H9 (cell line): ENCODE data around the gene NUBP1. TPM values are rescaled to one million over a fixed set of nuclear protein-coding genes. Genes with fewer than 3 reads are reported as not detected.

Source experiments
- DNase-seq: peaks from one replicate; pipeline ENCODE4 v3.0.0-alpha.2; 2017
- H2AFZ ChIP-seq: one replicate; pipeline ENCODE4 v1.6.1; 2013; ENCODE audit warnings: mild to moderate bottlenecking, low read length, control low read depth, moderate library complexity
- H2AK5ac ChIP-seq: 2 replicates; pipeline ENCODE4 v1.6.1; 2013; ENCODE audit warnings: low read length, control low read depth, mixed read lengths; ENCODE audit not compliant: insufficient read length
- H2BK120ac ChIP-seq: one replicate; pipeline ENCODE4 v1.6.1; 2013; ENCODE audit warnings: low read depth, mild to moderate bottlenecking, low read length, control low read depth, inconsistent platforms; ENCODE audit not compliant: poor library complexity, severe bottlenecking
- H2BK12ac ChIP-seq: 2 replicates; pipeline ENCODE4 v1.6.1; 2013; ENCODE audit warnings: low read length, control low read depth, mixed read lengths, low read depth; ENCODE audit not compliant: insufficient read length
- H2BK15ac ChIP-seq: 2 replicates; pipeline ENCODE4 v1.6.1; 2013; ENCODE audit warnings: low read depth, low read length, control low read depth
- H2BK20ac ChIP-seq: one replicate; pipeline ENCODE4 v1.6.1; 2013; ENCODE audit warnings: low read depth, mild to moderate bottlenecking, low read length, control low read depth, inconsistent platforms; ENCODE audit not compliant: poor library complexity, severe bottlenecking
- H2BK5ac ChIP-seq: 2 replicates; pipeline ENCODE4 v1.6.1; 2013; ENCODE audit warnings: low read length, control low read depth, mixed read lengths; ENCODE audit not compliant: insufficient read length
- H3K14ac ChIP-seq: 2 replicates; pipeline ENCODE4 v1.6.1; 2013; ENCODE audit warnings: low read length, control low read depth; ENCODE audit not compliant: insufficient read depth
- H3K18ac ChIP-seq: 2 replicates; pipeline ENCODE4 v1.6.1; 2013; ENCODE audit warnings: low read depth, mild to moderate bottlenecking, mixed read lengths, low read length, control low read depth; ENCODE audit not compliant: insufficient read length
- H3K23ac ChIP-seq: 2 replicates; pipeline ENCODE4 v1.6.1; 2013; ENCODE audit warnings: low read length, control low read depth, mixed read lengths, low read depth; ENCODE audit not compliant: insufficient read length
- H3K23me2 ChIP-seq: 2 replicates; pipeline ENCODE4 v1.6.1; 2013; ENCODE audit warnings: low read depth, mild to moderate bottlenecking, mixed read lengths, low read length, control low read depth; ENCODE audit not compliant: insufficient read length, poor library complexity, severe bottlenecking
- H3K27ac ChIP-seq: 2 replicates; pipeline ENCODE4 v1.5.1; 2013; ENCODE audit warnings: low read length, control low read depth, mixed read lengths, low read depth; ENCODE audit not compliant: insufficient read length
- H3K27me3 ChIP-seq: 2 replicates; pipeline ENCODE4 v1.6.1; 2013; ENCODE audit warnings: low read length, control low read depth, inconsistent platforms; ENCODE audit not compliant: insufficient read depth
- H3K4ac ChIP-seq: 2 replicates; pipeline ENCODE4 v1.6.1; 2013; ENCODE audit warnings: low read depth, mild to moderate bottlenecking, control low read depth, inconsistent platforms, low read length, moderate library complexity
- H3K4me1 ChIP-seq: 2 replicates; pipeline ENCODE4 v1.6.1; 2013; ENCODE audit warnings: low read length, control low read depth, inconsistent platforms; ENCODE audit not compliant: insufficient read depth
- H3K4me2 ChIP-seq: 2 replicates; pipeline ENCODE4 v1.6.1; 2013; ENCODE audit warnings: low read length, control low read depth, mixed read lengths; ENCODE audit not compliant: insufficient read length, insufficient read depth
- H3K56ac ChIP-seq: 2 replicates; pipeline ENCODE4 v1.6.1; 2013; ENCODE audit warnings: low read depth, mild to moderate bottlenecking, mixed read lengths, low read length, control low read depth; ENCODE audit not compliant: insufficient read length
- H3K79me1 ChIP-seq: 2 replicates; pipeline ENCODE4 v1.6.1; 2013; ENCODE audit warnings: low read depth, mild to moderate bottlenecking, moderate library complexity, low read length, control low read depth, inconsistent platforms; ENCODE audit not compliant: insufficient read depth, poor library complexity, severe bottlenecking
- H3K79me2 ChIP-seq: 2 replicates; pipeline ENCODE4 v1.6.1; 2013; ENCODE audit warnings: low read length, control low read depth, inconsistent platforms; ENCODE audit not compliant: insufficient read depth
- H3K9ac ChIP-seq: 2 replicates; pipeline ENCODE4 v1.6.1; 2013; ENCODE audit warnings: low read length, control low read depth, mixed read lengths; ENCODE audit not compliant: insufficient read length; ENCODE audit errors: extremely low read depth
- H3K9me3 ChIP-seq: one replicate; pipeline ENCODE4 v1.6.1; 2013; ENCODE audit warnings: low read depth, low read length, inconsistent platforms; ENCODE audit not compliant: control insufficient read depth
- H3T11ph ChIP-seq: one replicate; pipeline ENCODE4 v1.6.1; 2013; ENCODE audit warnings: mild to moderate bottlenecking, low read length, control low read depth, inconsistent platforms
- H4K20me1 ChIP-seq: one replicate; pipeline ENCODE4 v1.6.1; 2013; ENCODE audit not compliant: control insufficient read depth, insufficient read length, insufficient read depth
- H4K5ac ChIP-seq: 2 replicates; pipeline ENCODE4 v1.6.1; 2013; ENCODE audit warnings: low read depth, mild to moderate bottlenecking, mixed read lengths, low read length, control low read depth; ENCODE audit not compliant: insufficient read length
- H4K8ac ChIP-seq: replicated peaks from 2 replicates; pipeline ENCODE4 v1.6.1; 2013; ENCODE audit warnings: low read length, control low read depth, mixed read lengths, low read depth; ENCODE audit not compliant: insufficient read length
- H4K91ac ChIP-seq: 2 replicates; pipeline ENCODE4 v1.6.1; 2013; ENCODE audit warnings: low read depth, mild to moderate bottlenecking, moderate library complexity, mixed read lengths, low read length, control low read depth; ENCODE audit not compliant: insufficient read length
- H3K27ac Mint-ChIP-seq, 3 experiments: 2 replicates in 2 of 3; 3 replicates in 1 of 3; pipeline ENCODE4 v1.8.0; 2020 to 2021; ENCODE audit warnings: mixed read lengths in 3 of 3, mild to moderate bottlenecking in 1 of 3, moderate library complexity in 1 of 3
- H3K27me3 Mint-ChIP-seq: 2 replicates; pipeline ENCODE4 v1.8.0; 2021; ENCODE audit warnings: low read depth, mild to moderate bottlenecking, moderate library complexity, mixed read lengths
- H3K36me3 Mint-ChIP-seq, 3 experiments: 2 replicates in 2 of 3; 3 replicates in 1 of 3; pipeline ENCODE4 v1.8.0; 2020 to 2021; ENCODE audit warnings: low read depth in 3 of 3, mixed read lengths in 3 of 3; ENCODE audit not compliant: insufficient read depth in 1 of 3
- H3K4me1 Mint-ChIP-seq, 2 experiments: 2 replicates each; pipeline ENCODE4 v1.8.0; 2020; ENCODE audit warnings: mixed read lengths in 2 of 2
- H3K4me3 Mint-ChIP-seq, 2 experiments: 2 replicates in 1 of 2; 3 replicates in 1 of 2; pipeline ENCODE4 v1.8.0; 2020 to 2021; ENCODE audit warnings: mild to moderate bottlenecking in 2 of 2, mixed read lengths in 2 of 2, moderate library complexity in 1 of 2
- H3K9me3 Mint-ChIP-seq, 2 experiments: 2 replicates in 1 of 2; 3 replicates in 1 of 2; pipeline ENCODE4 v1.8.0; 2020; ENCODE audit warnings: mild to moderate bottlenecking in 2 of 2, mixed read lengths in 2 of 2, moderate library complexity in 1 of 2
- CTCF ChIP-seq: fragments of 200-600 bp; sonication (generic); conservative IDR thresholded peaks from 3 replicates; pipeline ENCODE4 v1.8.0; 2021; ENCODE audit warnings: antibody characterized with exemption, mild to moderate bottlenecking
- WGBS: extraction: QIAGEN DNeasy Blood & Tissue Kit; methylation state at CpG from one replicate; pipeline ENCODE4 v1.1.7; 2013; ENCODE audit warnings: missing lambda C conversion rate, low lambda C conversion rate, mixed read lengths; ENCODE audit not compliant: insufficient read length; ENCODE audit errors: extremely low coverage; 5-methylcytosine and 5-hydroxymethylcytosine counted together
- total RNA-seq: library from RNA; stranded (reverse); gene quantifications from 2 replicates; pipeline ENCODE4 v1.2.1, GENCODE V29; 2021

The NUBP1 gene
- total RNA-seq, 1 experiment from 2014 or later = 36.5 TPM

GRCh38 chr16:10738231-10739077, 5.2 kb upstream of the NUBP1 start:
- Histone ChIP-seq H3K9me3 (no peaks in the 10 kb centered on the region), H3T11ph (no peak overlapping the region), H3K56ac (no peak overlapping the region), H3K23ac (no peak overlapping the region), H3K79me2 (no peaks in the 10 kb centered on the region), H2AK5ac (no peak overlapping the region), H3K23me2 (peaks cover 2% of the 10 kb centered on the region), H3K4ac (no peak overlapping the region), H4K20me1 (no peaks in the 10 kb centered on the region), H3K4me2 (no peak overlapping the region), H2BK20ac (no peak overlapping the region), H3K9ac (no peak overlapping the region), H2BK120ac (no peak overlapping the region), H4K8ac (no peak overlapping the region), H3K14ac (no peak overlapping the region), H3K79me1 (no peaks in the 10 kb centered on the region), H4K91ac (no peak overlapping the region), H2BK15ac (no peak overlapping the region), H2BK12ac (no peak overlapping the region), H2AFZ (no peak overlapping the region), H4K5ac (no peak overlapping the region), H2BK5ac (no peak overlapping the region), H3K4me1 (no peaks in the 10 kb centered on the region), H3K18ac (no peak overlapping the region), H3K27me3 (no peaks in the 10 kb centered on the region), H3K27ac (no peak overlapping the region)
- H3K9me3 Mint-ChIP-seq = peaks cover under 1 to 1% of the 10 kb centered on the region in 2 experiments; a peak in 2 of 5 replicates
- no peak overlapping the region for H3K4me3 Mint-ChIP-seq
- no CpG with 5 or more reads among the region's 12 CpGs for WGBS
- no peak for TF ChIP-seq CTCF
- H3K27me3 Mint-ChIP-seq = no peaks in the 10 kb centered on the region
- no peak overlapping the region; a peak in 1 of 7 replicates for H3K27ac Mint-ChIP-seq
- peaks cover 9 to 10% of the 10 kb centered on the region in 2 experiments for H3K4me1 Mint-ChIP-seq
- peak; percentile 36 for DNase-seq
- peaks cover 0 to under 1% (median 0%) of the 10 kb centered on the region in 3 experiments; a peak in 1 of 7 replicates for H3K36me3 Mint-ChIP-seq
